KMS-11 (cell line): Measurements from ENCODE around the gene LRRC75A.

Experiments used
- H2AFZ ChIP-seq: fragments of 200-600 bp; sonication (generic); 2 replicates; pipeline ENCODE4 v1.6.1; 2016; ENCODE audit warnings: antibody characterized with exemption, mixed run types, low read depth
- H3K27ac ChIP-seq: fragments of 200-600 bp; sonication (generic); 2 replicates; pipeline ENCODE4 v1.6.1; 2016; ENCODE audit warnings: mild to moderate bottlenecking, mixed run types
- H3K27me3 ChIP-seq: fragments of 200-600 bp; sonication (generic); 2 replicates; pipeline ENCODE4 v1.6.1; 2017; ENCODE audit warnings: mild to moderate bottlenecking, low read depth, mixed run types, moderate library complexity; ENCODE audit not compliant: insufficient read depth
- H3K36me3 ChIP-seq: fragments of 200-600 bp; sonication (generic); 2 replicates; pipeline ENCODE4 v1.6.1; 2017; ENCODE audit warnings: mild to moderate bottlenecking, mixed run types; ENCODE audit not compliant: insufficient read depth
- H3K4me1 ChIP-seq: fragments of 200-600 bp; sonication (generic); 2 replicates; pipeline ENCODE4 v1.6.1; 2016; ENCODE audit warnings: mild to moderate bottlenecking, low read depth, mixed run types; ENCODE audit not compliant: poor library complexity, severe bottlenecking
- H3K4me2 ChIP-seq: fragments of 200-600 bp; sonication (generic); 2 replicates; pipeline ENCODE4 v1.7.0; 2016; ENCODE audit warnings: mild to moderate bottlenecking, mixed run types
- H3K4me3 ChIP-seq: fragments of 200-600 bp; sonication (generic); IDR thresholded peaks from 2 replicates; pipeline ENCODE4 v1.6.1; 2017; ENCODE audit warnings: low read depth, low read length, mixed read lengths; ENCODE audit not compliant: insufficient read depth
- H3K79me2 ChIP-seq: fragments of 200-600 bp; sonication (generic); 2 replicates; pipeline ENCODE4 v1.6.1; 2016; ENCODE audit warnings: low read depth, mixed run types; ENCODE audit not compliant: insufficient read depth
- H3K9ac ChIP-seq: fragments of 200-600 bp; sonication (generic); 2 replicates; pipeline ENCODE4 v1.6.1; 2016; ENCODE audit warnings: mild to moderate bottlenecking, mixed run types
- H4K20me1 ChIP-seq: fragments of 200-600 bp; sonication (generic); 2 replicates; pipeline ENCODE4 v1.6.1; 2016; ENCODE audit warnings: mild to moderate bottlenecking, mixed run types; ENCODE audit not compliant: insufficient read depth
- TF ChIP-seq, protein P1 (sequence below): fragments of 200-600 bp; sonication (generic); conservative IDR thresholded peaks from 2 replicates; pipeline ENCODE4 v1.6.1; 2017; ENCODE audit warnings: low read depth, mild to moderate bottlenecking, antibody characterized with exemption, low read length, moderate library complexity, mixed read lengths

The LRRC75A gene

DNA sequence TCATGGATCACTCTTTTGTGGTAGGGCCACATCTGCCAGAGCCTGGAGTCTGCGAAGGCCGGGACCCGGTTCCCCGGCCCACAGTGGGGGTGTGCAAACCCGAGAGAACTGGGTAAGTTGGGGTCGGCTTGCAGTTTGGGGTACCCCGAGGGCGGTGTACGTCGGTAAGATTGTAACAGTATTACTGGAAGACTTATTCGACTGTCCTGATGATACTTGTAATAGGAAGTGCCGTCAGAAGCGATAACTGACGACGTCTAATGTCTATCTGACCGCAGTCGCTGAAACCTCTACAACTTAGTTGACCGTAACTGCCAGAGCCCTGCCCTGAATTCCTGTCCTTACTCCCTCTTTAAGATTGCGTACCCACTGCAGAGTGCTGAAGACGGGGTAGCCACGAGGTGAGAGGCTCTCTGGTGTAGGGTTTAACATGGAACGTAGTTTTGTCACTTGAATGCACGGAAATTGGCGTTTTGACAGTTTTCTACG lies 52.6 kb downstream of the LRRC75A start:
- TF ChIP-seq, protein P1, sequence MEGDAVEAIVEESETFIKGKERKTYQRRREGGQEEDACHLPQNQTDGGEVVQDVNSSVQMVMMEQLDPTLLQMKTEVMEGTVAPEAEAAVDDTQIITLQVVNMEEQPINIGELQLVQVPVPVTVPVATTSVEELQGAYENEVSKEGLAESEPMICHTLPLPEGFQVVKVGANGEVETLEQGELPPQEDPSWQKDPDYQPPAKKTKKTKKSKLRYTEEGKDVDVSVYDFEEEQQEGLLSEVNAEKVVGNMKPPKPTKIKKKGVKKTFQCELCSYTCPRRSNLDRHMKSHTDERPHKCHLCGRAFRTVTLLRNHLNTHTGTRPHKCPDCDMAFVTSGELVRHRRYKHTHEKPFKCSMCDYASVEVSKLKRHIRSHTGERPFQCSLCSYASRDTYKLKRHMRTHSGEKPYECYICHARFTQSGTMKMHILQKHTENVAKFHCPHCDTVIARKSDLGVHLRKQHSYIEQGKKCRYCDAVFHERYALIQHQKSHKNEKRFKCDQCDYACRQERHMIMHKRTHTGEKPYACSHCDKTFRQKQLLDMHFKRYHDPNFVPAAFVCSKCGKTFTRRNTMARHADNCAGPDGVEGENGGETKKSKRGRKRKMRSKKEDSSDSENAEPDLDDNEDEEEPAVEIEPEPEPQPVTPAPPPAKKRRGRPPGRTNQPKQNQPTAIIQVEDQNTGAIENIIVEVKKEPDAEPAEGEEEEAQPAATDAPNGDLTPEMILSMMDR, result no peak
- H3K9ac ChIP-seq, result peak overlapping the region; percentile 88
- no peaks in the 10 kb centered on the region for H3K27me3 ChIP-seq
- H3K4me2 ChIP-seq, result peak overlapping the region; percentile 91
- no peak overlapping the region for H3K4me3 ChIP-seq
- H4K20me1 ChIP-seq, result no peaks in the 10 kb centered on the region
- H3K79me2 ChIP-seq, result peaks cover 34% of the 10 kb centered on the region
- peaks cover 18% of the 10 kb centered on the region for H3K4me1 ChIP-seq
- H2AFZ ChIP-seq, result 0 out of 2 replicates have a peak overlapping the region, but pooled peaks have one; percentile 30
- peaks cover 7% of the 10 kb centered on the region; the same call in 1 of the 2 replicates for H3K36me3 ChIP-seq
- H3K27ac ChIP-seq, result peak overlapping the region; percentile 68

DNA sequence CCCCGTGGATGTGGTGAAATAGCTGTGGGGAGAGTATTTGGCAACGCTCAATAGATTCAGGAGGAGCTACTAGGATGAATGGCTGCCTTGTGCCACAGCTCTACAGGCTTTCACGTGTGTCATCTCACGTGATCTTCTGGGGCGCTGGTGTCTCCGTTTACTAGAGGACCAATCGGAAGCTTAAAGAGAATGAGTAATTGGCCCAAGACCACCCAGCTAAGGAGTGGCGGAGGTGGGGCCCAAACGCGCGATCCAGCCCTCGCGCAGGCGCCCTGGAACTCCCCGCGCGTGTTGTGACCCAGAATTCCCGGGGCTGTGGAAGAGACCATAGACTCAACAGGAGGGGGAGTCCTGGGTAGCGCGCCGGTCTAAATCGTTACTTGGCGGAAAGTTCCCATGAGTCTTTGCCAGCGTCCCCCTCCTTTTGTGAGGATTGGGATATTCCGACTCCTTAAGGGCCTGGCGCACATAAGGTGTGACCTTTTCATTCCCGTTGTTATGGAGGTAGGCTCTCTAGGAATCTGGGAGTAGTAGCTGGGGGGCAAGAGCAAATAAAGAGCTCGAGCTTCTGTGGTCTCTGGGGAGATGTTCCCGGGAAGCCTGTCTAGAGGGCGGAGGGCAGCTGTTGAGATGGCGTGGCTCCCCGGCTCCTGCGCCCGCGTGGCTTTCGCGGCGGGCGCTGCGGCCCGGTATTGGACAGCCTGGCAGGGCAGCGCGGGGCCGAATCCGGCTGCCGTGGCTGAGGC lies 53.3 kb downstream of the LRRC75A start:
- TF ChIP-seq, protein P1, result no peak
- H4K20me1 ChIP-seq, result no peaks in the 10 kb centered on the region

GRCh38 chr17:16438173-16438556 lies 53.8 kb downstream of the LRRC75A start:
- TF ChIP-seq, protein P1, result no peak

More for the DNA sequence above, 53.3 kb downstream of the LRRC75A start:
- Histone ChIP-seq H3K79me2 (peaks cover 34% of the 10 kb centered on the region), H3K27me3 (no peaks in the 10 kb centered on the region), H3K27ac (peak overlapping the region; percentile 68), H3K4me3 (no peak overlapping the region), H2AFZ (peak overlapping the region; percentile 30; the same call in 1 of the 2 replicates), H3K9ac (peak overlapping the region; percentile 88), H3K4me2 (peak overlapping the region; percentile 91), H3K4me1 (peaks cover 18% of the 10 kb centered on the region), H3K36me3 (peaks cover 7% of the 10 kb centered on the region; the same call in 1 of the 2 replicates)

DNA sequence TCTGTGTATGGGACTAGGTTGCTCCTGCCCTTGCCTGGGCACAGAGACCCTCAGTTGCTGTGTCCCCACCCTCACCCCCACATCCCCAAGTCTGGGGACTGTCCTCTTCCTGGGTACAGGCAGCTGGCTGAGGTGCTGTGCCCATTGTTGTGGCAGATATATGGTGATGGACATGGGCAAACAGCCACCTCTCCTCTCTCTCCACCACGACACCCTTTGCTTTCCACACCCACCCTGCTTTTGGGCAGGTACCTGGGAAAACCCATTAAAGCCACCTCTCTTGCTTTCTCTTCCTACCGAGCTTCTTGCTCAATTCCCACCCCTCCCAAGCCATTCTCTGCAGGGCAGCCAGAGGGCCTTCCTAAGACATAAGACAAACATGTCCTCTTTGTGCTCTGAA lies 54.9 kb downstream of the LRRC75A start:
- Histone ChIP-seq H3K4me3 (no peak overlapping the region), H3K4me2 (no peak overlapping the region), H2AFZ (no peak overlapping the region), H3K27me3 (no peaks in the 10 kb centered on the region), H3K4me1 (peaks cover 16% of the 10 kb centered on the region), H4K20me1 (no peaks in the 10 kb centered on the region), H3K9ac (no peak overlapping the region), H3K27ac (no peak overlapping the region), H3K36me3 (peaks cover 7% of the 10 kb centered on the region; the same call in 1 of the 2 replicates), H3K79me2 (peaks cover 30% of the 10 kb centered on the region)
- TF ChIP-seq, protein P1, result no peak

More at GRCh38 chr17:16438173-16438556, 53.8 kb downstream of the LRRC75A start:
- Histone ChIP-seq H3K4me1 (peaks cover 18% of the 10 kb centered on the region), H2AFZ (peak overlapping the region; percentile 25; the same call in 1 of the 2 replicates), H4K20me1 (no peaks in the 10 kb centered on the region), H3K79me2 (peaks cover 34% of the 10 kb centered on the region), H3K4me2 (peak overlapping the region; percentile 67), H3K9ac (peak overlapping the region; percentile 88; the same call in 1 of the 2 replicates), H3K4me3 (no peak overlapping the region), H3K36me3 (peaks cover 7% of the 10 kb centered on the region; the same call in 1 of the 2 replicates), H3K27me3 (no peaks in the 10 kb centered on the region), H3K27ac (peak overlapping the region; percentile 68; the same call in 1 of the 2 replicates)
